CD14-positive monocyte (primary cell): ENCODE measurements around the gene HDAC4. TPM values are rescaled to one million over a fixed set of nuclear protein-coding genes. Genes with fewer than 3 reads are reported as not detected.

Experiments used
- DNase-seq, 3 donors: peaks; one replicate each; pipeline ENCODE4 v3.0.0-alpha.2; 2011 to 2022
- H2AFZ ChIP-seq: 2 replicates; pipeline ENCODE4 v1.6.0; 2012; ENCODE audit warnings: mild to moderate bottlenecking, low read depth, low read length, inconsistent platforms; ENCODE audit not compliant: insufficient read depth, poor library complexity, severe bottlenecking
- H3K27ac ChIP-seq, 2 donors: 1 replicate in 1 of 2; 2 replicates in 1 of 2; pipeline ENCODE4 v1.5.1; 2012 to 2013; ENCODE audit warnings: low read length in 2 of 2, control low read depth in 1 of 2, inconsistent platforms in 1 of 2, low read depth in 1 of 2, mild to moderate bottlenecking in 1 of 2
- H3K27me3 ChIP-seq, 2 donors: one replicate each; pipeline versions ENCODE4 v1.6.0 to v1.6.1; 2011 to 2013; ENCODE audit warnings: low read length in 2 of 2; ENCODE audit not compliant: control insufficient read depth in 2 of 2, insufficient read depth in 2 of 2
- H3K36me3 ChIP-seq, 2 donors: replicated peaks in 1 of 2; 1 replicate in 1 of 2; 2 replicates in 1 of 2; pipeline versions ENCODE4 v1.5.1 to v1.6.1; 2012 to 2013; ENCODE audit warnings: low read length in 2 of 2, control low read depth in 1 of 2, inconsistent platforms in 1 of 2, mild to moderate bottlenecking in 1 of 2; ENCODE audit not compliant: insufficient read depth in 2 of 2, control insufficient read depth in 1 of 2
- H3K4me1 ChIP-seq, 2 donors: 1 replicate in 1 of 2; 2 replicates in 1 of 2; pipeline versions ENCODE4 v1.5.1 to v1.6.1; 2012 to 2013; ENCODE audit warnings: low read length in 2 of 2, control low read depth in 1 of 2, inconsistent platforms in 1 of 2, mild to moderate bottlenecking in 1 of 2, moderate library complexity in 1 of 2; ENCODE audit not compliant: insufficient read depth in 2 of 2, control insufficient read depth in 1 of 2
- H3K4me2 ChIP-seq: replicated peaks from 2 replicates; pipeline ENCODE3; 2012; ENCODE audit warnings: low read length, moderate library complexity, mild to moderate bottlenecking; ENCODE audit not compliant: poor library complexity, severe bottlenecking; ENCODE audit errors: extremely low read depth
- H3K4me3 ChIP-seq, 3 experiments: fragments of 200-600 bp in 1 of 3; sonication (generic) in 1 of 3; replicated peaks in 1 of 3; 1 replicate in 2 of 3; 2 replicates in 1 of 3; pipeline ENCODE4 v1.5.1; 2011 to 2013; ENCODE audit warnings: low read length in 3 of 3, mild to moderate bottlenecking in 3 of 3, control low read depth in 2 of 3, low read depth in 2 of 3, inconsistent platforms in 1 of 3, moderate library complexity in 1 of 3
- H3K79me2 ChIP-seq: 2 replicates; pipeline ENCODE4 v1.6.0; 2012; ENCODE audit warnings: mild to moderate bottlenecking, control low read depth, inconsistent platforms, low read length, moderate library complexity; ENCODE audit not compliant: insufficient read depth
- H3K9ac ChIP-seq: 2 replicates; pipeline ENCODE4 v1.6.0; 2017; ENCODE audit warnings: low read length, mild to moderate bottlenecking; ENCODE audit not compliant: insufficient read depth, poor library complexity, severe bottlenecking
- H3K9me3 ChIP-seq, 2 donors: replicated peaks in 1 of 2; 1 replicate in 1 of 2; 2 replicates in 1 of 2; pipeline versions ENCODE4 v1.5.1 to v1.6.1; 2012 to 2013; ENCODE audit warnings: low read length in 2 of 2, control low read depth in 1 of 2; ENCODE audit not compliant: control insufficient read depth in 1 of 2, insufficient read depth in 1 of 2
- H4K20me1 ChIP-seq: 2 replicates; pipeline ENCODE4 v1.6.0; 2012; ENCODE audit warnings: mild to moderate bottlenecking, low read length, control low read depth, moderate library complexity; ENCODE audit not compliant: insufficient read depth
- H3K27ac Mint-ChIP-seq, 7 donors: one replicate each; pipeline ENCODE4 v1.8.0; 2020; ENCODE audit warnings: mild to moderate bottlenecking in 7 of 7, mixed read lengths in 7 of 7, moderate library complexity in 6 of 7, inconsistent platforms in 2 of 7
- H3K27me3 Mint-ChIP-seq, 3 donors: one replicate each; pipeline ENCODE4 v1.8.0; 2021 to 2022; ENCODE audit warnings: low read depth in 3 of 3, mild to moderate bottlenecking in 3 of 3, mixed read lengths in 3 of 3, moderate library complexity in 3 of 3, inconsistent platforms in 1 of 3
- H3K36me3 Mint-ChIP-seq, 2 donors: one replicate each; pipeline ENCODE4 v1.8.0; 2020; ENCODE audit warnings: mixed read lengths in 2 of 2, inconsistent platforms in 1 of 2, mild to moderate bottlenecking in 1 of 2
- H3K4me1 Mint-ChIP-seq: one replicate; pipeline ENCODE4 v1.8.0; 2020; ENCODE audit warnings: mild to moderate bottlenecking, mixed read lengths
- H3K4me3 Mint-ChIP-seq, 2 donors: one replicate each; pipeline ENCODE4 v1.8.0; 2020; ENCODE audit warnings: mild to moderate bottlenecking in 2 of 2, mixed read lengths in 2 of 2, moderate library complexity in 1 of 2
- H3K9me3 Mint-ChIP-seq, 7 donors: one replicate each; pipeline ENCODE4 v1.8.0; 2020 to 2022; ENCODE audit warnings: mixed read lengths in 7 of 7, mild to moderate bottlenecking in 6 of 7, moderate library complexity in 6 of 7, inconsistent platforms in 2 of 7
- WGBS: methylation state at CpG from one replicate; pipeline ENCODE4 v1.1.5; 2013; ENCODE audit warnings: missing lambda C conversion rate; ENCODE audit not compliant: insufficient coverage; 5-methylcytosine and 5-hydroxymethylcytosine counted together
- intact Hi-C, 2 donors: fragments of 100-400 bp; cut with micrococcal nuclease; formaldehyde crosslinking; loops; one replicate each; pipeline versions ENCODE4 v1.15.0 to v1.15.1; 2023
- polyA plus RNA-seq, 3 donors: library from polyadenylated mRNA; depleted of rRNA in 1 of 3; unstranded in 2 of 3; stranded (reverse) in 1 of 3; fragments of 300-500 nt in 2 of 3; fragments of >200 nt in 1 of 3; fragmentation: Illumina TruSeq in 2 of 3; gene quantifications; 1 replicate in 2 of 3; 2 replicates in 1 of 3; pipeline ENCODE4 v1.2.3, GENCODE V29; 2012 to 2021
- TF ChIP-seq, protein P1 (sequence below): fragments of 200-600 bp; IDR thresholded peaks from one replicate; pipeline ENCODE4 v1.8.0; 2022; ENCODE audit warnings: antibody characterized with exemption, mild to moderate bottlenecking

HDAC4 gene
- polyA plus RNA-seq, 3 donors, result 3.3 to 23.0 (median 4.5) TPM

DNA sequence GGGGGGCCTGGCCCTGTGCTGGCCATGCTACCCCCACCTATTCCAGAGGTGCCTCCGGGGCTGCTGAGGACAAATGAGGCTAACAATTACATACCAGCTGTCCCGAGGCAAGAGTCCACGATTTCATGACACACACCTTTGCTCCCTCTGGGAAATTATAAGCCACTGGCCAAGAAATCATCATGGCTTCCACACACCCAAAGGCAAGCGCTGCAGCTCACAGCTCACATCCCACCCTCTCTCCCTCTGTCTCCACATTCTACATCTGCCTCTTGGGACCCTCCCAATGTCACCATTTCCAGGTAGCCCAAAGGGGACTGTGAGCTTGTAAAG lies 134.4 kb downstream of the HDAC4 start:
- 57% methylated on average over 3 of the region's 4 CpGs for WGBS

DNA sequence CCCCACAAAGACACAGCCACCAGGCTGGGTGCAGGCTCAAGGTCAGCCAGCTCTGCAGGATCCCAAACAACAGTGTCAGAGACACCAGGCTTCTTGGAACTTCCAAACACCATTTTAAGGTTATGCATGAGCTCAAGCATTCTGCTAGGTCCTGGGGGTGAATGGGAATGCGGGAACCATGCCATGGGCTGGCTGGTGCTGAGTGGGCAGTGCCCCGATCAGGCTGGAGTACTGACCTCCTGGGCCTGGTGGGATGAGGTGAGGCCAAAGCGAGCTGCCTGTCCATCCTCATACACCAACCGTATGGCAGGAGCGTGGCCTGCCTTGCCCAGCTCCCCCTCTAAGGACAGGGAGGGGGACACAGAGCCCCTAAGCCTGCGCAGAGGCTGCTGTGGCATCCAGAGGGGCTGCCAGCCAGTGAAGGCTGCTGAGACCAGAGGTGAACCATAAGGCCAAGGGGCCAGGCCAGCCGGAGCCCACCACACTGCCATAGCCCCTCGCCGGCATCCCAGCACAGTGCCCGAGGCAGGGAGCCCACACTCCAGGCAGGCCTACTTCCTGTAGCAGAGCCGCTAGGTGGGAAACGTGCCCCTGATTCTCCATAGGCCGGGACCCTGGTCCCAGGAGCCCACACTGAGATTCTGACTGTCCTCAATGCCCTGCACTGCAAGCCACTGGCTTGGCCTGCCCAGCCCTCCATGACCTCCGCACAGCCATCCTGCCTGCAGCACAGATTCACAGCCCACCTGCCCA lies 135.0 kb downstream of the HDAC4 start:
- peak overlapping the region; percentile 80 for H3K9ac ChIP-seq
- DNase-seq, result no peak
- no peaks in the 10 kb centered on the region for H3K27me3 ChIP-seq
- peak overlapping the region; percentile 66 to 92 (median 71) for H3K4me3 ChIP-seq
- H3K79me2 ChIP-seq, result peaks cover 100% of the 10 kb centered on the region
- peak overlapping the region; percentile 90 to 99 for H3K27ac ChIP-seq
- intact Hi-C loops, result loop anchor here (2.0 to 5.0 kb wide), 3 partner anchors 13 to 46 kb away; no protein-coding TSS in a partner anchor
- Mint-ChIP-seq H3K4me1 (peaks cover 92% of the 10 kb centered on the region), H3K4me3 (peak overlapping the region; percentile 92 to 96), H3K27ac (peak overlapping the region; percentile 97 to 100 (median 99)), H3K9me3 (peaks cover 0 to 1% (median 0%) of the 10 kb centered on the region in 7 donors), H3K27me3 (peaks cover 0 to 5% (median 3%) of the 10 kb centered on the region in 3 donors), H3K36me3 (peaks cover 36 to 40% of the 10 kb centered on the region in 2 donors)
- no peaks in the 10 kb centered on the region for H3K9me3 ChIP-seq
- H2AFZ ChIP-seq, result no peak overlapping the region
- H4K20me1 ChIP-seq, result no peaks in the 10 kb centered on the region
- H3K4me2 ChIP-seq, result peak overlapping the region; percentile 85
- TF ChIP-seq, protein P1, sequence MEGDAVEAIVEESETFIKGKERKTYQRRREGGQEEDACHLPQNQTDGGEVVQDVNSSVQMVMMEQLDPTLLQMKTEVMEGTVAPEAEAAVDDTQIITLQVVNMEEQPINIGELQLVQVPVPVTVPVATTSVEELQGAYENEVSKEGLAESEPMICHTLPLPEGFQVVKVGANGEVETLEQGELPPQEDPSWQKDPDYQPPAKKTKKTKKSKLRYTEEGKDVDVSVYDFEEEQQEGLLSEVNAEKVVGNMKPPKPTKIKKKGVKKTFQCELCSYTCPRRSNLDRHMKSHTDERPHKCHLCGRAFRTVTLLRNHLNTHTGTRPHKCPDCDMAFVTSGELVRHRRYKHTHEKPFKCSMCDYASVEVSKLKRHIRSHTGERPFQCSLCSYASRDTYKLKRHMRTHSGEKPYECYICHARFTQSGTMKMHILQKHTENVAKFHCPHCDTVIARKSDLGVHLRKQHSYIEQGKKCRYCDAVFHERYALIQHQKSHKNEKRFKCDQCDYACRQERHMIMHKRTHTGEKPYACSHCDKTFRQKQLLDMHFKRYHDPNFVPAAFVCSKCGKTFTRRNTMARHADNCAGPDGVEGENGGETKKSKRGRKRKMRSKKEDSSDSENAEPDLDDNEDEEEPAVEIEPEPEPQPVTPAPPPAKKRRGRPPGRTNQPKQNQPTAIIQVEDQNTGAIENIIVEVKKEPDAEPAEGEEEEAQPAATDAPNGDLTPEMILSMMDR, result no peak
- H3K4me1 ChIP-seq, result peaks cover 93 to 97% of the 10 kb centered on the region in 2 donors
- H3K36me3 ChIP-seq, result no peaks in the 10 kb centered on the region
- 85% methylated on average over 12 of the region's 14 CpGs for WGBS

More for the DNA sequence above, 134.4 kb downstream of the HDAC4 start:
- Mint-ChIP-seq H3K27ac (peak overlapping the region; percentile 97 to 100 (median 99)), H3K4me1 (peaks cover 87% of the 10 kb centered on the region), H3K27me3 (peaks cover 0 to 5% (median 3%) of the 10 kb centered on the region in 3 donors), H3K9me3 (peaks cover 0 to 1% (median 0%) of the 10 kb centered on the region in 7 donors), H3K36me3 (peaks cover 32 to 37% of the 10 kb centered on the region in 2 donors), H3K4me3 (peak overlapping the region; percentile 92 to 96)
- Histone ChIP-seq H3K36me3 (no peaks in the 10 kb centered on the region), H3K4me1 (peaks cover 89 to 97% of the 10 kb centered on the region in 2 donors), H3K9ac (peak overlapping the region; percentile 80), H3K79me2 (peaks cover 100% of the 10 kb centered on the region), H3K9me3 (no peaks in the 10 kb centered on the region), H4K20me1 (no peaks in the 10 kb centered on the region), H2AFZ (no peak overlapping the region), H3K27ac (peak overlapping the region; percentile 90 to 99), H3K4me2 (peak overlapping the region; percentile 85), H3K4me3 (peak overlapping the region; percentile 66 to 92 (median 71)), H3K27me3 (no peaks in the 10 kb centered on the region)
- no peak for DNase-seq
- intact Hi-C loops, result loop anchor here (2.0 to 5.0 kb wide), 3 partner anchors 14 to 46 kb away; no protein-coding TSS in a partner anchor
- TF ChIP-seq, protein P1, result no peak
